Heart left ventricle (tissue), 16 donors: Measurements from ENCODE around the gene PPM1J. TPM values are rescaled to one million over a fixed set of nuclear protein-coding genes. Genes with fewer than 3 reads are reported as not detected.

Source experiments
- ATAC-seq, 4 donors: fragments of 200-7000 bp; cut with Tn5 transposase; one replicate each; pipeline ENCODE4 v1.9.1; 2020 to 2022; ENCODE audit warnings: moderate library complexity in 4 of 4, mild to moderate bottlenecking in 3 of 4, moderate number of reproducible peaks in 1 of 4
- DNase-seq, 5 donors: peaks; one replicate each; pipeline ENCODE4 v3.0.0-alpha.2; 2020
- H3K27ac ChIP-seq, 12 donors: fragments of 200-600 bp; sonication (generic) in 4 of 12; one replicate each; pipeline versions ENCODE4 v1.5.0 to v1.8.0; 2016 to 2022; ENCODE audit warnings: mild to moderate bottlenecking in 2 of 12
- H3K27me3 ChIP-seq, 9 donors: fragments of 200-600 bp; sonication (generic) in 2 of 9; one replicate each; pipeline versions ENCODE4 v1.5.1 to v1.8.0; 2016 to 2022; ENCODE audit warnings: mild to moderate bottlenecking in 3 of 9
- H3K36me3 ChIP-seq, 9 donors: fragments of 200-600 bp; sonication (generic) in 2 of 9; one replicate each; pipeline versions ENCODE4 v1.5.0 to v1.8.0; 2018 to 2022; ENCODE audit warnings: mild to moderate bottlenecking in 2 of 9
- H3K4me1 ChIP-seq, 12 donors: fragments of 200-600 bp; sonication (generic) in 4 of 12; one replicate each; pipeline versions ENCODE4 v1.5.0 to v1.8.0; 2016 to 2022; ENCODE audit warnings: mild to moderate bottlenecking in 3 of 12
- H3K4me3 ChIP-seq, 12 donors: fragments of 200-600 bp; sonication (generic) in 4 of 12; one replicate each; pipeline versions ENCODE4 v1.5.0 to v1.8.0; 2017 to 2022; ENCODE audit warnings: mild to moderate bottlenecking in 9 of 12, moderate library complexity in 4 of 12
- H3K9me3 ChIP-seq, 12 donors: fragments of 200-600 bp; sonication (generic) in 4 of 12; one replicate each; pipeline versions ENCODE4 v1.5.0 to v1.8.0; 2016 to 2022; ENCODE audit warnings: mild to moderate bottlenecking in 1 of 12
- POLR2A ChIP-seq, 2 donors: fragments of 450-650 bp; IDR thresholded peaks; one replicate each; pipeline ENCODE4 v1.6.1; 2017; ENCODE audit warnings: antibody characterized with exemption in 2 of 2, mild to moderate bottlenecking in 2 of 2, moderate library complexity in 2 of 2
- WGBS, 4 donors: extraction: QIAGEN DNeasy Blood & Tissue Kit in 2 of 4; methylation state at CpG; one replicate each; pipeline versions ENCODE4 v1.1.5 to v1.1.7; 2013 to 2018; 5-methylcytosine and 5-hydroxymethylcytosine counted together
- intact Hi-C, 10 donors: fragments of 100-400 bp; cut with DNase I; formaldehyde crosslinking; loops; one replicate each; pipeline versions ENCODE4 v1.11.1 to v1.14.2; 2022
- polyA plus RNA-seq, 2 donors: library from polyadenylated mRNA; stranded (reverse); fragments of 200-250 nt; gene quantifications; one replicate each; pipeline ENCODE4 v1.2.3, GENCODE V29; 2013
- total RNA-seq, 9 donors: library from RNA; depleted of rRNA in 2 of 9; stranded (reverse); fragments of >200 nt in 2 of 9; fragmentation: NEBNext Ultra II Directional in 3 of 9; extraction: Animal tissue kit (Norgen Biotek cat#: 25700) in 3 of 9; gene quantifications; one replicate each; pipeline versions ENCODE4 v1.1.0 to v1.2.4, GENCODE V29; 2016 to 2023
- TF ChIP-seq, protein P1 (sequence below), 12 donors: fragments of 200-600 bp; sonication (generic) in 4 of 12; IDR thresholded peaks; one replicate each; pipeline versions ENCODE4 v1.5.0 to v1.8.0; 2018 to 2022; ENCODE audit warnings: antibody characterized with exemption in 12 of 12, mild to moderate bottlenecking in 5 of 12
- donor health status: ischemic (EF 13 %, LVEDD 7.1; RV severe dilation, severe dysfunction).
- donor health status: healthy with polysubstance abuse.
- donor health status: DM: no; HTN: yes; CAD: no.
- donor health status: DM: no; HTN: no; CAD: no.
- donor health status: ischemic (EF 25% LVEDD 6.9; RV normal size, moderate dysfunction).
- donor health status: ischemic (EF 25% LVEDD 5.7; RV mildly dilated, moderate dysfunction).
- donor health status: healthy.
- donor health status: DM: yes; HTN: yes; CAD: no.
- donor health status: ischemic (EF 35%, LVEDD 5.7; RV mildly dilated, moderate dysfunction).
- donor health status: nonischemic (EF 11% LVEDD 7.7; RV severe dilation, severe dysfunction).
- donor health status: DM: yes; HTN: yes; CAD: no.
- donor health status: PGD.
- donor health status: ischemic (EF 29% LVEDD 5.4; RV normal size, mild dysfunction).
- donor health status: nonischemic (EF 23%, LVEDD 6.1; RV moderate dilation, normal function).

PPM1J gene
- total and polyA plus RNA-seq, 11 donors: 1.8 to 11.5 (median 8.1) TPM

DNA sequence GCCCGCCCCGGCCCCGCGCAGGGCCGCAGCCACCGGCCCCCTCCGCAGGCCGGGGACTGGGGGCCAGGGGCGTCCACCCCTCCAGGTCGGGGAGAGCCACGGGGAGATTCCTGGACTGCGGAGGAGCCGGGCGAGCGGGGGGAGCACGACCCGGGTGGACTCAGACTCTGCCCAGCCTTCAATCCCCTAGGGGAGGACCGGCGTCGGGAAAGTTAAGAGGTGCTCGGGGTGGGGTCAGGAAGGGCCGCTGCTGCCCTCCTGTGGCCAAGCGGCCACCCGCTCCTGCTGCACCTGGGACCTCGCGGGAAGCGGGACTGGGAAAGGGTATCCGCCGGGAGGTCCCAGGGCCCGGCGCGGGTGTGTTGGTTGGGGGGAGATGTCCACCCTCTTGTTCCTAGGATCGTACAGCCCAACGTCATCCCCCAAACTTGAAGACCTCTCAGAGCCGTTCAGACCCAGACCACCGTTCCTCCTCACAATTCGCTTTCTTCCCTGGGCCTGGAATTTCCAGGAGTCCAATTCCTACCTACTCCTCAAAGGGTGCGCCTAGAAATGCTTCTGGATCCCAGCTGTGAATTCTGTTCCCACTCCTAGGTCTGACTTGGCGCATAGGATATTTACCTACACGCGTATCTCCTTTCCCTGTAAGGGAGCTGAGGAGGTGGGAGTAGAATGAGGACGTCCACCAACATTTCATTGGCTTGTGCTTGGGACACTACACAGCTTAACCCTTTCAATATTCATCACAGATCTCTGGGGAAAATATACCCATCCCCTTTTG, 7.7 kb downstream of the PPM1J start:
- H3K27me3 ChIP-seq: no peaks in the 10 kb centered on the region
- peaks cover 0 to 23% (median 14%) of the 10 kb centered on the region in 9 donors for H3K36me3 ChIP-seq
- peak overlapping the region; percentile 92 to 100 (median 99) for H3K27ac ChIP-seq
- 6 to 14% (median 6%) methylated on average over 15 to 42 of the region's 42 CpGs for WGBS, 4 donors
- intact Hi-C loops: loop anchor here (1.0 to 10.0 kb wide), 12 partner anchors 33 to 317 kb away; partner anchors contain the start of genes CAPZA1 (in 5 of the 10), MOV10 (in 5 of the 10), ST7L (in 5 of the 10) and WNT2B (in 4 of the 10)
- no peaks in the 10 kb centered on the region for H3K9me3 ChIP-seq
- no peak for TF ChIP-seq POLR2A (IDR thresholded peaks at IDR 0.05)
- TF ChIP-seq, protein P1, sequence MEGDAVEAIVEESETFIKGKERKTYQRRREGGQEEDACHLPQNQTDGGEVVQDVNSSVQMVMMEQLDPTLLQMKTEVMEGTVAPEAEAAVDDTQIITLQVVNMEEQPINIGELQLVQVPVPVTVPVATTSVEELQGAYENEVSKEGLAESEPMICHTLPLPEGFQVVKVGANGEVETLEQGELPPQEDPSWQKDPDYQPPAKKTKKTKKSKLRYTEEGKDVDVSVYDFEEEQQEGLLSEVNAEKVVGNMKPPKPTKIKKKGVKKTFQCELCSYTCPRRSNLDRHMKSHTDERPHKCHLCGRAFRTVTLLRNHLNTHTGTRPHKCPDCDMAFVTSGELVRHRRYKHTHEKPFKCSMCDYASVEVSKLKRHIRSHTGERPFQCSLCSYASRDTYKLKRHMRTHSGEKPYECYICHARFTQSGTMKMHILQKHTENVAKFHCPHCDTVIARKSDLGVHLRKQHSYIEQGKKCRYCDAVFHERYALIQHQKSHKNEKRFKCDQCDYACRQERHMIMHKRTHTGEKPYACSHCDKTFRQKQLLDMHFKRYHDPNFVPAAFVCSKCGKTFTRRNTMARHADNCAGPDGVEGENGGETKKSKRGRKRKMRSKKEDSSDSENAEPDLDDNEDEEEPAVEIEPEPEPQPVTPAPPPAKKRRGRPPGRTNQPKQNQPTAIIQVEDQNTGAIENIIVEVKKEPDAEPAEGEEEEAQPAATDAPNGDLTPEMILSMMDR (IDR thresholded peaks at IDR 0.05): peak; percentile 83 to 97 (median 94)
- H3K4me1 ChIP-seq: peaks cover 3 to 45% (median 36%) of the 10 kb centered on the region in 12 donors
- ATAC-seq (peak; percentile 56 to 81 (median 66)), DNase-seq (peak; percentile 90 to 93 (median 92))
- peak overlapping the region; percentile 75 to 100 (median 98) for H3K4me3 ChIP-seq

DNA sequence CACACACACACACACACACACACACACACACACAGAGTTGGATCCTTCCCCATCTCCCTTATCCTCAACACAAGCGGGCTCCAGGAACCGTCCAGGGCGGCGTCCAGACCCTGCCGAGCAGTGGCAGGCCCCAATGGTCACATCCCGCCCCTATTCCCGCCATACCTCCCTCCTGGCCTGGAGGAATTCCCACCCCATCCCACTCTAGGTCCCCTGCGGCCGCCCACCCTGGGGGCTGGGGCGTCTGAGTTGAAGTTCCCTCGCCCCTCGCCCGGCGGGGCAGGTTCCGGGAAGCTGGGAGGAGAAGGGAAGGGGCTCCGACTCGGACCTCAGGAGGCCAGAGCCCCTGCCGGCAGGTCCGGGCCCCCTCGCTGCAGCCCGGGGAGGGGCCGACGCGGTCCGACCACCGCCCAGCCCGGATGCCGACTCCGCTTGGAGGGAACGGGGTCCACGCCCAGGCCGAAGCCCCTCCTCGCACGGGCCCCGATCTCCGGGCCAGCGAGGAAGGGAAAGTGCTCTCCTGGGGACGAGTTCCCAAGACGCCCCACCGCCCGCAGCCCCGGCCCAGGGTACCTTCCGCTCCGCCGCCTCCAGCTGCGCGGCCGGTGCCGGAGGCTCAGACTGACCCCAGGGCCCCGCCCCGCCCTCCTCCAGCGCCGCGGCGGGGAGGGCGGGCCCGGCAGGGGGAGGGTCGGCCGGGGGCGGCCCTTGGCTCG, 8.5 kb downstream of the PPM1J start, which contains the start of gene RHOC:
Gene RHOC (minus strand): TSS at position 623 of the 716 bp plus-strand sequence. CDS start 3,328 bp downstream, outside the sequence.
- peak; percentile 49 to 87 (median 72) for ATAC-seq
- Histone ChIP-seq H3K4me1 (peaks cover 3 to 53% (median 43%) of the 10 kb centered on the region in 12 donors), H3K4me3 (peak within 1 kb of the TSS; percentile 75 to 100 (median 98)), H3K36me3 (peaks cover 0 to 31% (median 21%) of the 10 kb centered on the region in 9 donors), H3K9me3 (no peaks in the 10 kb centered on the region), H3K27me3 (no peaks in the 10 kb centered on the region), H3K27ac (peak within 1 kb of the TSS; percentile 92 to 100 (median 99))
- intact Hi-C loops: loop anchor here (1.0 to 10.0 kb wide), 12 partner anchors 32 to 316 kb away; partner anchors contain the start of genes CAPZA1 (in 5 of the 10), MOV10 (in 5 of the 10), ST7L (in 5 of the 10) and WNT2B (in 4 of the 10)
- DNase-seq: peak; percentile 77 to 89 (median 85)
- TF ChIP-seq POLR2A (IDR thresholded peaks at IDR 0.05): peak; percentile 64 to 95
- TF ChIP-seq, protein P1 (IDR thresholded peaks at IDR 0.05): no peak
- 1 to 3% (median 2%) methylated on average over 22 to 61 of the region's 61 CpGs for WGBS, 4 donors

DNA sequence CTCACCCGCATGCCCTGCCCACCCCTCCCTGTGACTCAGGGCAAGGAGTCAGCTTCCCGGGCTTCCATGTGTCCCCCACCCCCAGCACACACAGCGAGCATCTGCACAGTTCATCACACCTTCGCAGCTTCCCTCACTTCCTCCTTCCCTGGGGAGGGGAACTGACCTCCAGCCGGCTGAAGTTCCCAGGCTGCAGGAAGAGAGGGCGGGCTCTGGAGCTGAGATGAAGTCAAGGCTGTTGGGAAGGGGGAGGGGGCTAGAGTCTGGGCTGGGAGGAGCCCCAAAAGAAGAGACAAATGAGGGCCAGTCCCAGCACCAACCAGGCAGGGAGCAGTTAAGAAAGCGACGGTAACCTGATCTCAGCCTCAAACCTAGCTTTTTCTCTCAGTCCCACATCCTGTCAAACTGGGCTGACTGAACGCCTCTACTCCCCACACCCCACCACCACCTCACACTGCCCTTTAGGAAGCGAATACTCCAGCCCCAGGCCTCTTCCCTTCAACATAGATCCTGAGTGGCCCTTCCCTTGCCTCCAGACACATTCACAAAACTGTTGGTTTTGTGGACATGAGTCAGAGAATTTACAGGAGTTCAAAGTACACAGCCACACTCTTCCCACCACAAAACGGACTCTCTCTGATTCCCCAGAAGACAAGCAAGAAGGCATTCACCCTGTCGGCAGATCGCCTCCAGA, 10.1 kb downstream of the PPM1J start:
- Histone ChIP-seq H3K4me3 (peak overlapping the region; percentile 45 to 100 (median 98)), H3K9me3 (no peaks in the 10 kb centered on the region), H3K36me3 (peaks cover 0 to 39% (median 30%) of the 10 kb centered on the region in 9 donors), H3K4me1 (peaks cover 13 to 69% (median 58%) of the 10 kb centered on the region in 12 donors), H3K27me3 (no peaks in the 10 kb centered on the region), H3K27ac (peak overlapping the region; percentile 83 to 100 (median 96))
- peak; percentile 50 to 72 (median 65) for ATAC-seq
- peak; percentile 90 to 96 (median 94) for DNase-seq
- 6 to 11% (median 7%) methylated on average over 13 of the region's 13 CpGs for WGBS, 4 donors
- TF ChIP-seq, protein P1 (IDR thresholded peaks at IDR 0.05): no peak
- TF ChIP-seq POLR2A (IDR thresholded peaks at IDR 0.05): peak in 1 of 2 donors; percentile 87
- intact Hi-C loops: loop anchor here in 9 of 10 donors (2.0 to 10.0 kb wide), 8 partner anchors 30 to 313 kb away; partner anchors contain the start of genes WNT2B (in 4 of the 9), MOV10 (in 3 of the 9), CAPZA1 (in 2 of the 9) and ST7L (in 2 of the 9)
